ENCODE data around the gene KIF15.

Gene KIF15

GRCh38 chr3:44867421-44868111, 106.0 kb downstream of the KIF15 start:
- H3K27ac ChIP-seq (ENCODE audit: low read depth, low read length): no peak overlapping the region
- H4K91ac ChIP-seq (ENCODE audit: low read depth, low read length): no peak overlapping the region
- H3K79me2 ChIP-seq (ENCODE audit: control insufficient read depth, insufficient read depth, low read length, poor library complexity): no peaks in the 10 kb centered on the region
- peaks cover under 1% of the 10 kb centered on the region for H3K79me1 ChIP-seq (ENCODE audit: low read length)
- H2BK5ac ChIP-seq (ENCODE audit: low read depth, low read length, poor library complexity): no peak overlapping the region
- H3K4me2 ChIP-seq (ENCODE audit: low read length): no peak overlapping the region
- no peak for DNase-seq
- no peaks in the 10 kb centered on the region for H3K27me3 ChIP-seq (ENCODE audit: insufficient read depth, low read length)
- H3K36me3 ChIP-seq (ENCODE audit: control insufficient read depth in 1 of 2, insufficient read depth in 2 of 2, low read length in 2 of 2): no peaks in the 10 kb centered on the region
- no peak overlapping the region for H2BK12ac ChIP-seq (ENCODE audit: low read length)
- peaks cover 1 to 7% of the 10 kb centered on the region in 2 experiments for H3K4me1 ChIP-seq (ENCODE audit: control insufficient read depth in 1 of 2, insufficient read depth in 2 of 2, low read length in 2 of 2)
- no peak overlapping the region for H3K14ac ChIP-seq (ENCODE audit: low read length)
- no peak overlapping the region for H3K23ac ChIP-seq (ENCODE audit: low read length)
- H2BK120ac ChIP-seq (ENCODE audit: insufficient read depth, low read length, poor library complexity): no peak overlapping the region
- H2AFZ ChIP-seq (ENCODE audit: insufficient read depth, low read length, poor library complexity): no peak overlapping the region
- H4K8ac ChIP-seq (ENCODE audit: low read depth, low read length): no peak overlapping the region
- WGBS (ENCODE audit: extremely low coverage, insufficient coverage, insufficient read length): no CpG with 5 or more reads among the region's 7 CpGs
- no peak overlapping the region for H3K4me3 ChIP-seq (ENCODE audit: low read depth, low read length)
- H3K9me3 ChIP-seq (ENCODE audit: insufficient read depth, low read depth, low read length): peaks cover 4% of the 10 kb centered on the region
- no peak overlapping the region for H2AK5ac ChIP-seq (ENCODE audit: low read length)
- H3K9ac ChIP-seq (ENCODE audit: low read length): no peak overlapping the region
- no peak overlapping the region for H4K12ac ChIP-seq (ENCODE audit: low read depth, low read length)
- H3K4ac ChIP-seq (ENCODE audit: low read depth, low read length): no peak overlapping the region
- no peak overlapping the region for H3K18ac ChIP-seq (ENCODE audit: low read length)

GRCh38 chr3:44870375-44871061, 108.9 kb downstream of the KIF15 start:
- Histone ChIP-seq H3K18ac (ENCODE audit: low read length) (no peak overlapping the region), H3K4me3 (ENCODE audit: low read depth, low read length) (no peak overlapping the region), H3K4ac (ENCODE audit: low read depth, low read length) (no peak overlapping the region), H3K23ac (ENCODE audit: low read length) (no peak overlapping the region), H4K8ac (ENCODE audit: low read depth, low read length) (no peak overlapping the region), H4K91ac (ENCODE audit: low read depth, low read length) (peak overlapping the region; percentile 20), H2BK120ac (ENCODE audit: insufficient read depth, low read length, poor library complexity) (no peak overlapping the region), H3K79me2 (ENCODE audit: control insufficient read depth, insufficient read depth, low read length, poor library complexity) (no peaks in the 10 kb centered on the region), H4K12ac (ENCODE audit: low read depth, low read length) (no peak overlapping the region), H3K27me3 (ENCODE audit: insufficient read depth, low read length) (no peaks in the 10 kb centered on the region), H2BK12ac (ENCODE audit: low read length) (no peak overlapping the region), H2AFZ (ENCODE audit: insufficient read depth, low read length, poor library complexity) (no peak overlapping the region), H3K79me1 (ENCODE audit: low read length) (no peaks in the 10 kb centered on the region), H2BK5ac (ENCODE audit: low read depth, low read length, poor library complexity) (no peak overlapping the region), H3K4me1 (ENCODE audit: control insufficient read depth in 1 of 2, insufficient read depth in 2 of 2, low read length in 2 of 2) (peaks cover 0 to 4% of the 10 kb centered on the region in 2 experiments), H3K9ac (ENCODE audit: low read length) (no peak overlapping the region), H3K4me2 (ENCODE audit: low read length) (no peak overlapping the region), H3K9me3 (ENCODE audit: insufficient read depth, low read depth, low read length) (peaks cover 2% of the 10 kb centered on the region), H2AK5ac (ENCODE audit: low read length) (no peak overlapping the region), H3K36me3 (ENCODE audit: control insufficient read depth in 1 of 2, insufficient read depth in 2 of 2, low read length in 2 of 2) (no peaks in the 10 kb centered on the region), H3K14ac (ENCODE audit: low read length) (no peak overlapping the region), H3K27ac (ENCODE audit: low read depth, low read length) (no peak overlapping the region)
- no CpG with 5 or more reads among the region's 8 CpGs for WGBS (ENCODE audit: extremely low coverage, insufficient coverage, insufficient read length)
- no peak for DNase-seq

GRCh38 chr3:44874308-44874707, 112.7 kb downstream of the KIF15 start, which contains the start of gene TGM4:
Gene TGM4 (plus strand): TSS chr3:44874608. CDS start chr3:44874679, 71 bp downstream.
- Histone ChIP-seq H3K4me1 (ENCODE audit: control insufficient read depth in 1 of 2, insufficient read depth in 2 of 2, low read length in 2 of 2) (peaks cover 0 to 4% of the 10 kb centered on the region in 2 experiments), H3K27me3 (ENCODE audit: insufficient read depth, low read length) (no peaks in the 10 kb centered on the region), H3K18ac (ENCODE audit: low read length) (no peak within 1 kb of the TSS), H3K9me3 (ENCODE audit: insufficient read depth, low read depth, low read length) (peaks cover 2% of the 10 kb centered on the region), H3K23ac (ENCODE audit: low read length) (no peak within 1 kb of the TSS), H4K12ac (ENCODE audit: low read depth, low read length) (no peak within 1 kb of the TSS), H3K4me2 (ENCODE audit: low read length) (no peak within 1 kb of the TSS), H3K79me2 (ENCODE audit: control insufficient read depth, insufficient read depth, low read length, poor library complexity) (no peaks in the 10 kb centered on the region), H3K36me3 (ENCODE audit: control insufficient read depth in 1 of 2, insufficient read depth in 2 of 2, low read length in 2 of 2) (no peaks in the 10 kb centered on the region), H3K4me3 (ENCODE audit: low read depth, low read length) (no peak within 1 kb of the TSS), H3K9ac (ENCODE audit: low read length) (no peak within 1 kb of the TSS), H2AK5ac (ENCODE audit: low read length) (no peak within 1 kb of the TSS), H4K91ac (ENCODE audit: low read depth, low read length) (no peak within 1 kb of the TSS), H2AFZ (ENCODE audit: insufficient read depth, low read length, poor library complexity) (no peak within 1 kb of the TSS), H2BK120ac (ENCODE audit: insufficient read depth, low read length, poor library complexity) (no peak within 1 kb of the TSS), H4K8ac (ENCODE audit: low read depth, low read length) (no peak within 1 kb of the TSS), H3K27ac (ENCODE audit: low read depth, low read length) (no peak within 1 kb of the TSS), H2BK12ac (ENCODE audit: low read length) (no peak within 1 kb of the TSS), H3K14ac (ENCODE audit: low read length) (no peak within 1 kb of the TSS), H3K79me1 (ENCODE audit: low read length) (no peaks in the 10 kb centered on the region), H3K4ac (ENCODE audit: low read depth, low read length) (no peak within 1 kb of the TSS), H2BK5ac (ENCODE audit: low read depth, low read length, poor library complexity) (no peak within 1 kb of the TSS)
- no peak for DNase-seq
- WGBS (ENCODE audit: extremely low coverage, insufficient coverage, insufficient read length): no CpG with 5 or more reads among the region's 5 CpGs

GRCh38 chr3:44875596-44875995, 114.0 kb downstream of the KIF15 start:
- WGBS (ENCODE audit: extremely low coverage, insufficient coverage, insufficient read length): no CpG with 5 or more reads among the region's 3 CpGs
- Histone ChIP-seq H3K4me1 (ENCODE audit: control insufficient read depth in 1 of 2, insufficient read depth in 2 of 2, low read length in 2 of 2) (no peaks in the 10 kb centered on the region), H3K79me1 (ENCODE audit: low read length) (no peaks in the 10 kb centered on the region), H3K14ac (ENCODE audit: low read length) (no peak overlapping the region), H3K23ac (ENCODE audit: low read length) (no peak overlapping the region), H2AFZ (ENCODE audit: insufficient read depth, low read length, poor library complexity) (no peak overlapping the region), H3K18ac (ENCODE audit: low read length) (no peak overlapping the region), H3K9ac (ENCODE audit: low read length) (no peak overlapping the region), H4K91ac (ENCODE audit: low read depth, low read length) (no peak overlapping the region), H2AK5ac (ENCODE audit: low read length) (no peak overlapping the region), H4K8ac (ENCODE audit: low read depth, low read length) (no peak overlapping the region), H3K4me2 (ENCODE audit: low read length) (no peak overlapping the region), H3K36me3 (ENCODE audit: control insufficient read depth in 1 of 2, insufficient read depth in 2 of 2, low read length in 2 of 2) (no peaks in the 10 kb centered on the region), H4K12ac (ENCODE audit: low read depth, low read length) (no peak overlapping the region), H2BK12ac (ENCODE audit: low read length) (no peak overlapping the region), H2BK120ac (ENCODE audit: insufficient read depth, low read length, poor library complexity) (no peak overlapping the region), H3K79me2 (ENCODE audit: control insufficient read depth, insufficient read depth, low read length, poor library complexity) (no peaks in the 10 kb centered on the region), H3K4ac (ENCODE audit: low read depth, low read length) (no peak overlapping the region), H3K27ac (ENCODE audit: low read depth, low read length) (no peak overlapping the region), H3K27me3 (ENCODE audit: insufficient read depth, low read length) (no peaks in the 10 kb centered on the region), H2BK5ac (ENCODE audit: low read depth, low read length, poor library complexity) (no peak overlapping the region), H3K4me3 (ENCODE audit: low read depth, low read length) (no peak overlapping the region), H3K9me3 (ENCODE audit: insufficient read depth, low read depth, low read length) (peaks cover 2% of the 10 kb centered on the region)
- no peak for DNase-seq
